Adrenal gland (tissue), 5 donors: Measurements from ENCODE around the gene STARD10.

ENCODE experiments used
- CTCF ChIP-seq, 6 experiments: fragments of 450-650 bp in 4 of 6; fragments of 200-600 bp in 2 of 6; sonication (generic) in 1 of 6; IDR thresholded peaks; 1 replicate in 5 of 6; 2 replicates in 1 of 6; pipeline versions ENCODE4 v1.5.1 to v1.8.0; 2016 to 2021; ENCODE audit warnings: antibody characterized with exemption in 6 of 6, mild to moderate bottlenecking in 2 of 6, moderate library complexity in 1 of 6
- POLR2A ChIP-seq, 2 donors: fragments of 450-650 bp; IDR thresholded peaks; one replicate each; pipeline ENCODE4 v1.6.1; 2017; ENCODE audit warnings: antibody characterized with exemption in 2 of 2, mild to moderate bottlenecking in 2 of 2, moderate library complexity in 1 of 2
- donor health status: DM: no; HTN: no; CAD: no.

- no peak for TF ChIP-seq CTCF (IDR thresholded peaks at IDR 0.05)
- TF ChIP-seq POLR2A (IDR thresholded peaks at IDR 0.05): no peak
Observed at GRCh38 chr11:72758304-72758689, 35.5 kb downstream of the STARD10 start.
